Neural progenitor cell (in vitro differentiated cells): Measurements from ENCODE around the gene IL18R1.

Experiments used
- CTCF ChIP-seq: fragments of 200-600 bp; sonication (generic); IDR thresholded peaks from 2 replicates; pipeline ENCODE4 v1.5.1; 2017; ENCODE audit warnings: antibody characterized with exemption, mild to moderate bottlenecking
- EZH2 ChIP-seq: fragments of 200-600 bp; sonication (generic); IDR thresholded peaks from 2 replicates; pipeline ENCODE4 v1.6.1; 2017; ENCODE audit warnings: antibody characterized with exemption, mild to moderate bottlenecking, moderate library complexity
- EZH2phosphoT487 ChIP-seq: fragments of 200-600 bp; sonication (generic); IDR thresholded peaks from 2 replicates; pipeline ENCODE4 v1.6.1; 2017; ENCODE audit warnings: antibody characterized with exemption

GRCh38 chr2:102350137-102350793 is 5.3 kb upstream of the IL18R1 start:
- no peak for TF ChIP-seq CTCF
- no peak for TF ChIP-seq EZH2
- TF ChIP-seq EZH2phosphoT487: no peak
